ENCODE results near the gene CUL4A.
A peak's percentile ranks its signal among the peaks of the same experiment; 100 is the strongest.

CUL4A gene

GRCh38 chr13:113211774-113212173 is 2.4 kb downstream of the CUL4A start:
- Histone ChIP-seq H3K27ac (ENCODE audit: insufficient read depth in 1 of 2, low read depth in 1 of 2, low read length in 2 of 2, poor library complexity in 1 of 2, severe bottlenecking in 2 of 2) (no peak overlapping the region), H3K36me3 (ENCODE audit: control insufficient read depth in 4 of 4, insufficient read depth in 4 of 4, low read length in 3 of 4) (peaks cover 3 to 19% (median 6%) of the 10 kb centered on the region in 4 experiments), H3K9me3 (ENCODE audit: control extremely low read depth in 1 of 5, control insufficient read depth in 4 of 5, insufficient read depth in 2 of 5, low read depth in 1 of 5, low read length in 4 of 5) (peaks cover 0 to 2% (median 0%) of the 10 kb centered on the region in 5 experiments), H3K4me1 (ENCODE audit: control extremely low read depth in 1 of 4, control insufficient read depth in 4 of 4, insufficient read depth in 4 of 4, low read length in 3 of 4) (peaks cover 13 to 28% (median 27%) of the 10 kb centered on the region in 4 experiments), H3K27me3 (replicated peaks in 2 of 5; ENCODE audit: control insufficient read depth in 4 of 5, insufficient read depth in 5 of 5, low read length in 4 of 5) (no peaks in the 10 kb centered on the region), H3K4me3 (ENCODE audit: control insufficient read depth in 1 of 7, extremely low read depth in 1 of 7, insufficient read depth in 4 of 7, low read depth in 2 of 7, low read length in 6 of 7) (no peak overlapping the region)
- DNase-seq = peak; percentile 43 to 66 (median 65)
- POLR2A ChIA-PET = no interaction called here
- CTCF ChIA-PET = interaction anchor here (0.8 kb wide), 1 partner anchor 29 kb away, joined by 3 read pairs; no protein-coding TSS in a partner anchor
- WGBS (ENCODE audit: insufficient coverage) = no CpG with 5 or more reads among the region's 10 CpGs

DNA sequence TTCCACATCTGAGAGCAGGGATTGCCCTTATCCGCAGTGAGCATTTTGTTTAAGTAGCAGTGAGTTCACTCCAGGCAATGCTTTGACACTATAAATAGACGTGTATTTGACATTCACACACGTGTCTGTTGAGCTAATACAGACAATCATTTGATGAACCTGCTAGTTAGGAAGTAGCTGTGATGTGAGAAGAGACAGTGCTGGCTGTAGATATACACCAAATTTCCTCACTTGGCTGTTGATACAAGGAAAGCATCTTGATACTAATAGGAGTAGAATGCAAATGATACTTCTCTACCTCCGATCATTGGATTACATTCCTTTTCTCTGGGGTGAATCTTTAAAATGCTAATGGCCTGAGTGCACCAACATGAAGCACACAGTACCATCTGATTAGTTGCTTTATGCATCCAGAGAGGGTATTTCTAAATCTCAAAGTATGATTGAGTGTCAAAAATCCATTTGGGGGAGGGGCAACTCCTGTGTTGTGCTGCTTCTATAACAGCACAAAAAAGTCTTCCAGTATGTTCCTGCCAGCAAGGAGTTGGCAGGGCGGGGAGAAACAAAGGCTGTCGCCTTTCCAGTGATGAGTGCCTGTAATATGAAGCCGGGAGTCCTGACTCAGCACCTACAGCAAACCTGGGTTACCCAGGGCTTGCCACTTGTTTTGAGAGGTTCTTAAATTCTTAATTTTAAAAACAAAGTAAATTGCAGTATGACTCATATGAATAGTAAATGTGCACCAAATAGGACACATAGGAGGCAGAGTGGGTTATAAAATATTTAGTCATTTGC is 7.0 kb downstream of the CUL4A start:
- Histone ChIP-seq H3K4me3 (ENCODE audit: control insufficient read depth in 1 of 7, extremely low read depth in 1 of 7, insufficient read depth in 4 of 7, low read depth in 2 of 7, low read length in 6 of 7) (no peak overlapping the region), H3K36me3 (ENCODE audit: control insufficient read depth in 4 of 4, insufficient read depth in 4 of 4, low read length in 3 of 4) (peaks cover 5 to 46% (median 20%) of the 10 kb centered on the region in 4 experiments), H3K4me1 (ENCODE audit: control extremely low read depth in 1 of 4, control insufficient read depth in 4 of 4, insufficient read depth in 4 of 4, low read length in 3 of 4) (peaks cover 0 to 7% (median 3%) of the 10 kb centered on the region in 4 experiments), H3K27ac (ENCODE audit: insufficient read depth in 1 of 2, low read depth in 1 of 2, low read length in 2 of 2, poor library complexity in 1 of 2, severe bottlenecking in 2 of 2) (no peak overlapping the region), H3K27me3 (replicated peaks in 2 of 5; ENCODE audit: control insufficient read depth in 4 of 5, insufficient read depth in 5 of 5, low read length in 4 of 5) (no peaks in the 10 kb centered on the region), H3K9me3 (ENCODE audit: control extremely low read depth in 1 of 5, control insufficient read depth in 4 of 5, insufficient read depth in 2 of 5, low read depth in 1 of 5, low read length in 4 of 5) (peaks cover 0 to 2% (median 0%) of the 10 kb centered on the region in 5 experiments)
- ChIA-PET CTCF (no interaction called here), POLR2A (no interaction called here)
- DNase-seq = peak in 2 of 3 donors; percentile 13 to 23
- 70% methylated on average over 6 of the region's 7 CpGs for WGBS (ENCODE audit: insufficient coverage)

DNA sequence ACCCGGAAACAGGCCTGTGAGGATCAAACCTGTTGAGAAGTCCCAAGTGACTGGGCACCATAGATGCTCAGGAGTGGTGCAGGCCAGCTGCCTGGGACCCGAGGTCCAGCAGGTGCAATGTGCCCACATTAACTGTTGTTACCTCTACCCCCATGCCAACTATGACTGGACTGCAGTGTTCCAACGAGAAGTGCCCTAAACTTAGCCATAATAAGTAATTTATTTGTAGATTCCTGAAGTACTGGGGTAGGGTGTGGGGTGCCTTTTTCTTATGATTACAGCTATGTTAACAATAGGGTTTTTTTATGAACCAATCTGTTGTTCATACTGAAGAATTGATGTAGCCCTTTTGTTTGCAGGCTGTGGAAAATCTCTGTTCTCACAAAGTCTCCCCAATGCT is 9.2 kb downstream of the CUL4A start:
- DNase-seq = no peak
- no peaks in the 10 kb centered on the region for H3K9me3 ChIP-seq (ENCODE audit: control extremely low read depth in 1 of 5, control insufficient read depth in 4 of 5, insufficient read depth in 2 of 5, low read depth in 1 of 5, low read length in 4 of 5)
- CTCF ChIA-PET = interaction anchor here (1.0 kb wide), 1 partner anchor 11 kb away, joined by 3 read pairs; no protein-coding TSS in a partner anchor
- H3K27ac ChIP-seq (ENCODE audit: insufficient read depth in 1 of 2, low read depth in 1 of 2, low read length in 2 of 2, poor library complexity in 1 of 2, severe bottlenecking in 2 of 2) = peak overlapping the region in 1 of 2 experiments; percentile 7
- no peak overlapping the region for H3K4me3 ChIP-seq (ENCODE audit: control insufficient read depth in 1 of 7, extremely low read depth in 1 of 7, insufficient read depth in 4 of 7, low read depth in 2 of 7, low read length in 6 of 7)
- H3K36me3 ChIP-seq (ENCODE audit: control insufficient read depth in 4 of 4, insufficient read depth in 4 of 4, low read length in 3 of 4) = peaks cover 8 to 58% (median 26%) of the 10 kb centered on the region in 4 experiments
- 100% methylated on average over 1 of the region's 3 CpGs for whole genome bisulfite sequencing (ENCODE audit: insufficient coverage)
- POLR2A ChIA-PET = interaction anchor here (0.6 to 0.9 kb wide), 2 partner anchors 12 to 54 kb away, joined by 3 read pairs; no protein-coding TSS in a partner anchor
- peaks cover 0 to 4% (median 0%) of the 10 kb centered on the region in 4 experiments for H3K4me1 ChIP-seq (ENCODE audit: control extremely low read depth in 1 of 4, control insufficient read depth in 4 of 4, insufficient read depth in 4 of 4, low read length in 3 of 4)
- no peaks in the 10 kb centered on the region for H3K27me3 ChIP-seq (replicated peaks in 2 of 5; ENCODE audit: control insufficient read depth in 4 of 5, insufficient read depth in 5 of 5, low read length in 4 of 5)

DNA sequence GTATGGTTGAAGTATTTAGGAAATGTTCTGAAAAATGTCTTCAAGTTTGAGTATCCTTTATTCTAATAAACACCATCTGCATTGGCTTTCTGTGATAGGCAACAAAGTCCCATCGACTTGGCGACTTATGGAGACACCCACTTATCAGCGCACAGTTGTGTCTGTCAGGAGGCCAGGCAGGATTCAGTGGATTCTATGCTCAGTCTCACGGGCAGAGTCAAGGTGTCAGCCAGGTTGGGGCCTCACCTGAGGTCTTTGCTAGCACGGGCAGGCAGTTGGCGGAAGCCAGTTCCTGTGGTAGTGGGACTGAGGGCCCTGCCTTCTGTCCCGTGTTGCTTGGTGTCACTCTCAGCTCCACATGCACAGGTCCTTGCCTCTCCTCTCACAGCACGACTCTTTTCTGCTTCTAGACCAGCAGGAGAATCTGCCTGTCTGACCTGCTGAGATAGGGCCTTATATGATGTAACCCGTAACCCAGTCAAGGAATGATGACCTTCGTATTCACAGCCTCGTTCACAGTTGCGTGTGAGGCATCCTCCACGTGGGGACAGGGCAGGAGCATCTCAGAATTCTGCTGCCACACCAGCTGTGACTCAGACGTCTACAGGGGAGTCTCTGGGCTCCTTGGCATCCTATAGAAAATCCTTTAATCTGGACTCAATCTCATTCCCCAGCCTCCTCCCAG is 10.0 kb downstream of the CUL4A start:
- ChIA-PET CTCF (interaction anchor here (1.0 kb wide), 1 partner anchor 12 kb away, joined by 3 read pairs; no protein-coding TSS in a partner anchor), POLR2A (interaction anchor here (0.6 to 0.9 kb wide), 3 partner anchors 10 to 54 kb away, joined by 3 read pairs; partner anchors contain the start of gene CUL4A)
- Histone ChIP-seq H3K27ac (ENCODE audit: insufficient read depth in 1 of 2, low read depth in 1 of 2, low read length in 2 of 2, poor library complexity in 1 of 2, severe bottlenecking in 2 of 2) (peak overlapping the region in 1 of 2 experiments; percentile 36), H3K9me3 (ENCODE audit: control extremely low read depth in 1 of 5, control insufficient read depth in 4 of 5, insufficient read depth in 2 of 5, low read depth in 1 of 5, low read length in 4 of 5) (no peaks in the 10 kb centered on the region), H3K4me3 (ENCODE audit: control insufficient read depth in 1 of 7, extremely low read depth in 1 of 7, insufficient read depth in 4 of 7, low read depth in 2 of 7, low read length in 6 of 7) (no peak overlapping the region), H3K36me3 (ENCODE audit: control insufficient read depth in 4 of 4, insufficient read depth in 4 of 4, low read length in 3 of 4) (peaks cover 10 to 57% (median 28%) of the 10 kb centered on the region in 4 experiments), H3K27me3 (replicated peaks in 2 of 5; ENCODE audit: control insufficient read depth in 4 of 5, insufficient read depth in 5 of 5, low read length in 4 of 5) (no peaks in the 10 kb centered on the region), H3K4me1 (ENCODE audit: control extremely low read depth in 1 of 4, control insufficient read depth in 4 of 4, insufficient read depth in 4 of 4, low read length in 3 of 4) (peaks cover 0 to 4% (median 0%) of the 10 kb centered on the region in 4 experiments)
- DNase-seq = no peak
- WGBS (ENCODE audit: insufficient coverage) = 98% methylated on average over 14 of the region's 14 CpGs

GRCh38 chr13:113220141-113220598 is 10.8 kb downstream of the CUL4A start:
- ChIA-PET POLR2A (no interaction called here), CTCF (no interaction called here)
- Histone ChIP-seq H3K4me3 (ENCODE audit: control insufficient read depth in 1 of 7, extremely low read depth in 1 of 7, insufficient read depth in 4 of 7, low read depth in 2 of 7, low read length in 6 of 7) (no peak overlapping the region), H3K36me3 (ENCODE audit: control insufficient read depth in 4 of 4, insufficient read depth in 4 of 4, low read length in 3 of 4) (peaks cover 12 to 65% (median 34%) of the 10 kb centered on the region in 4 experiments), H3K27ac (ENCODE audit: insufficient read depth in 1 of 2, low read depth in 1 of 2, low read length in 2 of 2, poor library complexity in 1 of 2, severe bottlenecking in 2 of 2) (no peak overlapping the region), H3K9me3 (ENCODE audit: control extremely low read depth in 1 of 5, control insufficient read depth in 4 of 5, insufficient read depth in 2 of 5, low read depth in 1 of 5, low read length in 4 of 5) (no peaks in the 10 kb centered on the region), H3K4me1 (ENCODE audit: control extremely low read depth in 1 of 4, control insufficient read depth in 4 of 4, insufficient read depth in 4 of 4, low read length in 3 of 4) (peaks cover 0 to 4% (median 0%) of the 10 kb centered on the region in 4 experiments), H3K27me3 (replicated peaks in 2 of 5; ENCODE audit: control insufficient read depth in 4 of 5, insufficient read depth in 5 of 5, low read length in 4 of 5) (no peaks in the 10 kb centered on the region)
- 87% methylated on average over 13 of the region's 13 CpGs for WGBS (ENCODE audit: insufficient coverage)
- peak in 2 of 3 donors; percentile 21 to 43 for DNase-seq

DNA sequence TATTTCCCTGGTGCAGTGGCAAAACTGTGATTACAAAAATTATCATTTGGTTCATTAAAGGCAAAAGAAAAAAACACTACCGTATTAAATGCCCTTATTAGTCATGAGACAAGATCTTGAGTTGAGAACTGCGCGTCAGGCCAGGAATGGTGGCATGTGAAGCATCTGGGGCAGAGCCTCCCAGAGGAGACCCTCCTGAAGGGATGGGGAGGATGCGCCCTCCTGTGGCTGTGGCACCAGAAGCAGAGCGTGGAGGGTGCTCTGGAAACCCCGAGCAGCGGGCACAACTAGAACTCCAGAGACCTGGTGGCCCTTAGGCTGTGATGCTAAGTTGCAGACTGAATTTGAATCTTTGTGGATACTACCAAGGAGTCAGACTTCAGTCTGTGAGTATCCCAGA is 11.5 kb downstream of the CUL4A start:
- Histone ChIP-seq H3K4me3 (ENCODE audit: control insufficient read depth in 1 of 7, extremely low read depth in 1 of 7, insufficient read depth in 4 of 7, low read depth in 2 of 7, low read length in 6 of 7) (no peak overlapping the region), H3K9me3 (ENCODE audit: control extremely low read depth in 1 of 5, control insufficient read depth in 4 of 5, insufficient read depth in 2 of 5, low read depth in 1 of 5, low read length in 4 of 5) (no peaks in the 10 kb centered on the region), H3K27me3 (replicated peaks in 2 of 5; ENCODE audit: control insufficient read depth in 4 of 5, insufficient read depth in 5 of 5, low read length in 4 of 5) (no peaks in the 10 kb centered on the region), H3K4me1 (ENCODE audit: control extremely low read depth in 1 of 4, control insufficient read depth in 4 of 4, insufficient read depth in 4 of 4, low read length in 3 of 4) (peaks cover 0 to under 1% (median 0%) of the 10 kb centered on the region in 4 experiments), H3K27ac (ENCODE audit: insufficient read depth in 1 of 2, low read depth in 1 of 2, low read length in 2 of 2, poor library complexity in 1 of 2, severe bottlenecking in 2 of 2) (no peak overlapping the region), H3K36me3 (ENCODE audit: control insufficient read depth in 4 of 4, insufficient read depth in 4 of 4, low read length in 3 of 4) (peaks cover 14 to 70% (median 38%) of the 10 kb centered on the region in 4 experiments)
- CTCF ChIA-PET = interaction anchor here (0.9 kb wide), 1 partner anchor 11 kb away, joined by 3 read pairs; the partner anchor contains the start of gene CUL4A
- peak in 2 of 3 donors; percentile 15 to 34 for DNase-seq
- WGBS (ENCODE audit: insufficient coverage) = 99% methylated on average over 7 of the region's 7 CpGs
- POLR2A ChIA-PET = no interaction called here

Data from common myeloid progenitor, CD34-positive (primary cell).